Activated CD8-positive, alpha-beta memory T cell treated with anti-CD3 and anti-CD28 coated beads, Interleukin-2, amount 50 U/mL, for 24 hours (primary cell): ENCODE measurements around the gene CEMIP.

Experiments
- DNase-seq: peaks from one replicate; pipeline ENCODE4 v3.0.0-alpha.2; 2020; ENCODE audit errors: extremely low read depth

The CEMIP gene

DNA sequence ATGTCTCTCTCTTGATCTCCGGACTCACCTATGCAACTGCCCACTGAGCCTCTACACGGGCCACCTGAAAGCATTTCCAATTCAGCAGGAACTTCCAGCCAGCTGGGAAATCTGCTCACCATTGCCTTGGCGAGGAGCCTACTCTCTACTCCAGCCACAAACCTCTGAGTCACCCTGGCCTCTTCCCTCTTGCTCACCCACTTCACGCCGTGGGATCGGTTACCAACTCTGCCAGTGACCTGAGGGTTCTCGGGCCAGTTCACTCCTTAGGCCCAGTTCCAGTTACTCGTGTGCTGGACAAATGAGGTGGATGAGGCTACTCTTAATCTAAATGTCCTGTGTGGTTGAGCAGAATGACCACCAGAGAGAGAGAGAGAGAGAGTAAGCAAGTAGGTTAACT is 70.1 kb downstream of the CEMIP start:
- DNase-seq, result no peak

DNA sequence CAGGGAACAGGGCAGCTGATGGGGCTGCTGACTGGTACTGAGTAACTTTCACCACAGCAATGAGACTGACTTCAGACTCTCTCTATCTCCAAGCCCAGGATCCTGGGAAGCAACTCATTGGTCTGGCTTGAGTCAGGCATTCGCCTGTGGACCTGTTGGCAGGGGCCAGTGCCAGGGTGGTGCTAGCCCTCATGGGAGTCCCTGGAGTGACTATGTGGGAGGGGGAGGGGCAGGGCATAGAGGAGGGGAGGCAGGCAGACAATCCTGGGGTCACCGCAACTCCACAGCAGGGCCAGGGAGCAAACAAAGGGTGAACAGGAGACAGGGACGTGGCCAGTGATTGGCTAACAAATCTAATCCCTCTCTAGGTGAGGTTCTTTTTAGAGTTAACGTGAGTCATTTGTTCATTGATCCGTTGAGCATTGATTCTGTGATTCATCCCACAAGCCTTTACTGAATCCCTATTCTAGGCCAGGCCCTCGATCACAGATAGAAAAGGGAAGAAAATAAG is 71.8 kb downstream of the CEMIP start:
- no peak for DNase-seq

DNA sequence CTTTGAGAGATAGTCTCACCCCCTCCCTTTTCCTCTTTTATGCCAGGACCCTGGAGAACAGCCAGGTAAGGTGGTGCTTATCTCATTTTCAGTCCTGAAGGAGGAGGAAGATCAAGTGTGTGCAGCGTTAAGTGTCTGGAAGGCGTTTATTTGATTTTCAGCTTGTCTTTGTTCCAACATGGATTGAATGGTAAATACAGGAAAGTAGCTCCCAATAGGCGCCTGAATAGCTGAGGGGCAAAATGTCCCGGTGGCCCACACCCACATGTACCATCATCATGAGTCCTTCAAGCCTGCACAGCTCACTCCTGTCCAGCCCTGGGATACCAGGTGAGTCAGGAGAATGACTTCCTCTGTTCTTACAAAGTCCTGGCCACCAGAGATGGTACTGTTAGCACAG is 73.5 kb downstream of the CEMIP start:
- DNase-seq, result no peak

DNA sequence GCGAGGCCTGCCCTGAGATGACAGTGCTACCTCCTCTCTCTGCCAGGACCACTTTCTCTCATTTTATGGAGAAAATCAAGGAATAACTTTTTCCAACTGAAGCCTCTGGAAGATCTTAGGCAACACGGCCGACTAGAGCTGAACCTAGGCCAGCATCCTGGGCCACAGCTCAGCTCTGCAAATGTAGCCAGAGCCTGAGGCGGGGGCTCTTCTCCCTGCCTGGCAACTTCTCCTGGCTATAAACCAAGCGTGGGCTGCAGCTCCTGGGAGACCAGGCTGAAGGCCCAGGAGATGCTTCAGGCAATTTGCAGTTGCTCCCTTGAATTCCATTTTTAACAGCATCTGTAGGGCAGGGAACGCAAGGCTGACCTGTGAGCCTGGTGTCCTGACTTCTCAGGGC is 74.9 kb downstream of the CEMIP start:
- DNase-seq, result no peak

DNA sequence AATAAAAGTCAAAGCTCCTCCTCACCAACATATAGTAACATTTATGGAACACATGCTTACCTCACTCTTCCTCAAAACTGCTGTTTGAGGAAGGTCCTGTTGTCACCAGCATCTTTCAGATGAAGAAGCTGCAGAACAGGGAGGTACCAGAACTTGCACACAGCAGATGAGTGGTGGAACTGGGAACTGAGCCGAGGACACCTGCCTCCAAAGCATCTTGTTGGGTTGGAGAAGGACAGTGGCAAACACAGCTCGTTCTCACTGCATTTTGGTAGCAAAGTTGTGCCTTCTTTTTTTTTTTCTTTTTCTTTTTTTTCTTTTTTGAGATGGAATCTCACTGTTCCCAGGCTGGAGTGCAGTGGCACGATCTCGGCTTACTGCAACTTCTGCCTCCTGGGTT is 76.0 kb downstream of the CEMIP start:
- DNase-seq, result no peak

DNA sequence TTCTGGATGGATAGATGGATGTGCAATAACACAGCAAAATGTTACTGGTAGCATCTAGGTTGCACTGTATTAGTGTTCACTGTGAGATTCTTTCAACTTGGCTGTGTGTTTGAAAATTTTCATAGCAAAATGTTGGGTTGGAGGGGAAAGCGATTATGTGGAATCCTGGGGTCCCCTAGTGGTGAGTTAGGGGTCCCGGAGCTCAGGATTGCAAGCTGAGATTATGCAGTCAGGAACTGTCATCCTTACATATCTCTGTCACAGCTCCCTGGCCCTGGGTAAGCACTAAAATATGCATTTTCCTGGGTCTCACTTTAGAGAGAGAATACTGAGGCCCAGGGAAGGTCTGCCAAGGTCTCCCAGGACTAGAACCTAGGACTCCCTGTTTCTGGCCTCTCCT is 77.2 kb downstream of the CEMIP start:
- no peak for DNase-seq

DNA sequence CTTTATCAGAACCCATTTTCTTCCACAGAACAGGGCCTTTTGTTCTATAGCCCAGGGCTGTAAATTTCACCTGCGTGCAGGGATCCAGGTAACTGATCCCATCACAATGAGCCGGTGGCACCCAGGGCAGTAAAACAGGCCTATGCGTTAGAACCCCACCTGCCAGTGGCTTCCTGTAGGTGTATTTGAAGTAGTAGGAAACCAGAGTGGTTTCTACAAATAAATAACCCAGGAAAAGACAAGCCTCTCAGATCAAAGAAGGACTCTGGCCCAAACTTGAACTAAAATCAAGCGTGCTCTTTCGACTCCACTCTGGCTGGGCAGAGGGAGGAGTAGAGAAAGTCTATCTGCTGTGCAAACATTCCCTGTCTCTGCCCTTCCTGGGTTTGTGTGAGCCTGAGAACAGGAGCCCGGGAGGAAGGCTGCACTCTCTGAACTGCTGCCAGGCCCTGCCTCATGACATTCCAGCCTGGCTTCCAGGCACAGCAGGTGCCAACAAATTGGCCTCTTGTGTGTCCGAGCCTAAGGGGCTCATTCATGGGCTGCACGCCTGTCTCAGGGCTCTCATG is 77.7 kb downstream of the CEMIP start:
- no peak for DNase-seq

DNA sequence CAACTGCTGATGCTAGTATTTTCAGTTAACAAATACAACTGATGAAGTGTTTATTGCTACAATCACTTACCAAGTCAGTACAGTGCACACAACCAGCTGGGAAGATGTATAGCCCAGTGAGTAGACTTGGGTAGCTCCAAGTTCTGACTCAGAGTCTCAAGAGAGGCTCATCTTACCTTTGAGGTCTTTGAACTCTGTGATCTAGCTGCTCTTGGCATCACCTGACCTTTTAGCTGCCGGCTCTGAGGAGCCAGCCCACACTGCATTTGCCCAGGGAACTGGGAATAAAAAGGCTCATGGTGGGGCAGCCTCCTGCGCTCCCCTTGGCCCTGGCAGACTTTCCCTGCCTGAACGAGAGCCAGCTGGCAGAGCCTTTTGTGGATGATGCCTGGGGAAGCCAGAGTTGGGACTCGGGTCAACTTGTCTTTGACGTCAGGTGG is 82.6 kb downstream of the CEMIP start:
- DNase-seq, result no peak

DNA sequence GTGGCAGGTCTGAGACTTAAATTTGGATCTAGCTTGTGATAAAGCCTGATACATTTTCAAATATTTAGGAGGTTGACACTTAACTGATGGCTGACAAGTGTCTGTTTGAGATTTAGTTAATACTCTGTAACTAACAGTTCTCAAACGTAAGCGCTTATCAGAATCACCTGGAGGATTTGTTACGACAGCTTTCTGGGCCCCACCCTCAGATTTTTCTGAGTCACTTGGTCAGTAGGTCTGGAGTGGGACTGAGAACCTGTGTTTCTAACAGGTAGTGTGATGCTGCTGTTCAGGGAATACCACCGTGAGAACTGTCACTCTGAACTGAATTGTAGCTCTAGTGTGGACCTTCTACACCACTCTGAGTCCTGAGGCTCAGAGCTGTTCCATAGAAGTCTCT is 85.5 kb downstream of the CEMIP start:
- no peak for DNase-seq

DNA sequence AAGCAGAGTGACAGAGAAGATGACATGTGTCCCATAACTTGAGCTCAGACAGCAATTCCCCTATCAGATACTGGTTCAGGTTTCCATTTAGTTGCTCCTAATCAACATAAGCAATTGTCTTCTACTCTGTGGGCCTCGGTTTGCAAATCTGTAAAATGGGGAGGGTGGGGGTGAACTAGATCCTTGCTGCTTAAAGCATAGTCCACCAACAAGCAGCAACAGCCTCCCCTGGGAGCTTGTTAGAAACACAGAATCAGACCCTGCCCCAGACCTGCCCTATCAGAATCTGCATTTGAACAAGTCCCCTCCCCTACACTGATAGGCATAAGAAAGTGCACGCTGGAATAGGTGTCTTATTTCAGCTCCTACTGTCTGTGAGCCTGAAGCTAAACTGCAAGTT is 87.8 kb downstream of the CEMIP start:
- DNase-seq, result no peak

DNA sequence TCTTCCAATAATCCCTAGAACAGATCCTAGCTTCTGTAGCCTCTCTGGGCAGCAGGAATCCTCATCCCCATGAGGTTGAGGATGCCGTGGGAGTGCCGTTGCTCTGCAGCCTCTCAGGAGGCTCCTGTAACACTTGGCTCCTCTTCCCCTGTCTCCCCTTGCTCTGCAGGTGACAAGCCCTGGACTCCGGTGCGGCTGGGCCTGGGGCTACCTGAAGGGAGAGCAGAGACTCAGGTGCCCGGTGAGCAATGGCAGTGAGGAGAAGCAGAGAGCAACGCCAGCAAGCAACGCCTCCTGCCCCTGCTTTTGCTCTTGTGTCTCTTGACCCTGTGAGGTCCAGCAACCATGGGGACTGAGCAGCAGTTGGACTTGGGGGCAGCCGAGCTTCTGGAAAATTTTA is 91.2 kb downstream of the CEMIP start:
- no peak for DNase-seq

DNA sequence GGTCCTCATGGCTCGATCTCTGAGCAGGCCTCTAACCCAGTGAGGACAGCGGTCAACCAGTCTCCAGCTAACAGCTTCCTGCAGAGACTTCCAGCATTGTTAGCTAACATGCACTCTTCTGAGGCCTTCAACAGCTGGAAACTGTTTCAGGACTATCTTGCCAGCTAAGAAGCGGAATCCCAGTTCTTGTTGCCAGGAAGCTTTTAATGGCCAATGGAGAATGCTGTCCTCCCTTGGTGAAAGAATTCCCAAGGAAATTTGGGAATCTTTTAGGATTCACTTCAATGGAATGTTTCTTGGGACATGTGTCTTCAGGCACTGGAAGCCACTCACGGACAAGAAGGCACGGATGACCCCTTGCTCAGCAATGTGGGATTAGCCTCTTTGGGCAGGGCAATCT is 91.7 kb downstream of the CEMIP start:
- no peak for DNase-seq

DNA sequence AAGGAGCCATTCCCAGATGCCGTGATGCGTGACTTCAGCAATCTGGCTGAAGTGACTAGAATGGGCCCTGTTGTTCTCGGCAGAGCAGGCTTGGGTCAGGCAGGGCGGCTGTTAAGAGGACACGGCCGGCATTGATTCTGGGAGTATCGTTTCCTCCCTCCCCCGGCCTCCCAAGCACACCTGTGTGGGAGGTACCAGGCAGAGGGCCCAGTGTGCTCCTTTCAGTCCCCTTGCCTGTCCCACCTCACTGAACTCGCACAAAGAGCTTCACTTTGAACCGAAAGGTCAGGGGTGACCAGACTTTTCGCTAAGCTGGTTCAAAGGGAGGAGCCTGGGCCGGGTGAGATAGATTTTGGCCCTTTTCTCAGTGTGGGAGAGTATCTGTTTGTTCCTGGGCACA is 92.7 kb downstream of the CEMIP start:
- DNase-seq, result no peak

DNA sequence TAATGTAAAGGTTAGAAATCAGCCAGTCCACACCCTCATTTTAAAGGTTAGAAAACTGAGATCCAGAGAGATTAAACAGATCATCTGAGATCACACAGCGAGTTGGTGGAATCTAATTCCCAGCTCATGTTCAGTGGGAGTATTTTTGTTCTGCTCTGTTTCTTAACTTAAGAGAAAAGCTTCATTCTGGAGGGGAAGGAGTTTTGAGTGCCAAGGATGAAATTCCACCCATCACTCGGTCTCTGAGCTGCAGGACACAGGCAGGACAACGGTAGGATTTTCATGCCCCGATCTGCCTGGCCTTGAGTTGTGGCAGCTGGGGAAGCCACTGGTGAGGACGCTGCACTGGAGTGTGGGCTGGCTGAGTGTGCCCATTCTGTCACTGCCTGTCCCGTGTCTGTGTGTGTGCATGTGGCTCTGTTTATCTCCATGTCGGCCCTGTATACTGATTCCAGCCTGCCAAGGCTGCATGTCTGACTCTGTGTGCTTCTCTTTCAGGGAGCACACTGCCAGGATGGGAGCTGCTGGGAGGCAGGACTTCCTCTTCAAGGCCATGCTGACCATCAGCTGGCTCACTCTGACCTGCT is 94.3 kb downstream of the CEMIP start:
- DNase-seq, result no peak

DNA sequence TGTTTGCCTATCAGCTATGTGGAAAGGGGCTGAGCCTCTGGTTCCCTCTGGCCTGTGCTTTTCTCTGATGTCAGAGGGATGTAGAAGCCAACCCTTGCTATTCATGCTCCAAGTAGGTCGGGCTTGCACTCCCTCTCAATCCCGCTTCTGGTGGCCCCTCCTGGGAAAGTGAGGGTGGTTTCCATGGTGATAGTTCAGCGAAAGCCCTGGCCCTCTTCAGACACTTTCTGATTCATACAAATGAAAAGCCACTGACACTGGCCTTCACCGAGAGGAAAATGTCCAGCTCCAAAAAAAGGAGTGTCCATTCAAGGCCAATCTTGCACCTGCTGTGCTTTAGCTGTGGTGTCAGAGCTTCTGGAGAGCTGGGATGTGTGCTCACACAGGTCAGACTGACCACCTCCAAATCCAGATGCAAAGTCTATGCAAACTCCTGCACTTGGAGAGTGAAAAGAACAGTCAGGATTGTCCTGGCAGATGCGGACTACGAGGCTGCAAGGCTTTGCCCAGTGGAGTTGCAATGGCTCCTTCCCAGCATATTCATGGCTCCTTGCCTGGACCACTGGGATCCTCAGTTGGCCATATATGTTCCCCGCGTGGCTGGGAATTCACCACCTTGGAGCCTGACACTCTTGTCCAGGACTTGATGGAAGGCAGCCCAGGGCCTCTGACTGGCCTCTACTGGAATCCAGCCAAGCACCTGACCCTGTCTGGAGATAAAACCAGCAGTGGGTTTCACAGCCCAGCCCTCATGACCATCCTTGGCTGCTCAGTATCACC is 96.6 kb downstream of the CEMIP start:
- DNase-seq, result no peak

DNA sequence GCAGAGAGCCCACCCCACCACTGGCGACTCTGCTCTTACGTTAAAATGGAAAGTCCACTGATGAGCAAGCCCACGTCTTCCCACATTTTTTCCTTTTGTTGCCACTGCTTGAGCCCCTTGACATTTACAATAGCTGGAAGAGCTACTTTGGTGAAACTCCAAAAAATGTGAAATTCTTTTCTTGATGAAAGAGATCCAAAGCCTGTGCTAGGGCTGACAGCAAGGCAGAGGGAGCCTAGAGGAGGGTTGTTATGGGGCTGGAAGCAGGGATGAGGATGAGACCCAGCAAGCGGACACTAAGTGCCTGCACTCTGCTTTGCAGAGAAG is 97.1 kb downstream of the CEMIP start:
- no peak for DNase-seq

DNA sequence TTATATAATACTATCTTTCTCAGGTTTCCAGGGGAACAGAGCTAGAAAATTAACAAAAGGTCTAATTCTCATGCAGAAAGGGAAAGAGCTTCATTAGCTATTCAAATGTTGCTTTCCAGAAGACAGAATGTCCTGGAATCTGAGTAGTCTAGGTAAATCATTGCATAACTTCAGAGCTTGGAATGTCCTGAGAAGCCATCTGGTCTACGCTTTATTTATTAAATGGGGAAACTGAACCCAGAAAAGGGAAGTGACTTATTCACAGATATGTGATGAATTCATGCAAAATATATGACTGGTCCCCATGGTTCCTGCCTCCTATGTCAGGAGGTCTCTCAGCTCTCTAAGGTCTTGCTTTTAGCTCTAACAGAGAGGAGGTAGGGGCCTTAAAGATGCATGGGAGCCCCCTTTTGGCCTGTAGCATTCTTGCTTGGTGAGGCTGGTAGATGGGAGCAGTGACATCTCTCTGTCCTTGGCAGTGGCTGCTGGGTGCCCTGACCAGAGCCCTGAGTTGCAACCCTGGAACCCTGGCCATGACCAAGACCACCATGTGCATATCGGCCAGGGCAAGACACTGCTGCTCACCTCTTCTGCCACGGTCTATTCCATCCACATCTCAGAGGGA is 99.2 kb downstream of the CEMIP start:
- no peak for DNase-seq

DNA sequence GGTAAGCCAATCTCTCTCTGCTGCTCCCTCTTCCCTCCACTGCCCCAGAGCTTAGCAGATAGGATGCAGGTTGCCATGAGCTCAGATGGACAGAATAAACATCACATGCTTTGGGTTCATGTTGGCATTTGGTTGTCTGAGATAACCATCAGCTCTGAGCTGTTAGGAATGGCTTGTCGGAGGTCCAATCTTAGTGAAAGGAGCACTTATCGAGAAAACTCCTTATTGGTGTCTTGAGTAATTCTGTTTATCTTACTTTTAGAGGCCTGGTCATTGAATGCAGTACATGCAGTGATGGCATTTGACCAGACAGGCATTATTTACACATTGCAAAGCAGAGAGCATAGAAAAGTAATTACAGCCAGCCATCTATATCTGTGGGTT is 99.7 kb downstream of the CEMIP start:
- DNase-seq, result no peak

DNA sequence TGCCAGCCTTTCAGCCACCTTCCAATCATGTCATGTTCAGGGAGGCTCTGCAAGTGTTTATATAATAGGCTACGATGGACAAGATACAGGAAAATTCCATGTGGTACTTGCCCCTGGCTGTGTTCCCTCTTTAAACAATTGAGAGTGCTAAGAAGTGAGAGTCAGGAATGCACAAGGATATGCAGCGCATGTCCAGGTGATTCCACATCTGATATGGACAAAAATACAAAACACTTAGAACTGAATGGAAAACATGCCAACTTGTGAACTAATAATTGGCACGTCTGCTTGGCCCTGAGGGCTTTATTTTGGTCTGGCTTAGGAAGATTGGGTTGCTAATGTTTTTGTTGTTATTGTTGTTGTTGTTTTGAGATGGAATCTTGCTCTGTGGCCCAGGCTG is 100.9 kb downstream of the CEMIP start:
- no peak for DNase-seq

DNA sequence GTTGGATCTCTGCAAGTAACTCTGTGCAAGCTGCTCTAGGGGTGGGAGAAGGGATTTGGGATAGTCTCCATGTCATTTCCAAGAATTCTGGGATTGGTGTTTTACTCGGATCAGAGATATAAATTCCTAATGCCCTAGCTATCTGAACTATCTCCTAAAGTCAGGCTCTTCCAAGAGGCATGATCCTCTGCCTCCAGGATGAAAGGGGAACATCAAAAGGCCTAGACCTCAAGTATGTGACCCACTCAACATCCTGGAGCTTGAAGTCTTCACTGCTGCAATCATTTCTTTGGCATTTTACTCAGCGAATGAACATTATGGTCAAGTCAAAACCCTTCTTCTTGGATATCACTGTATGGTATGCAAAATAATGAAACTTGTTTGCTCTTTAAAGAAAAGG is 104.5 kb downstream of the CEMIP start:
- no peak for DNase-seq

DNA sequence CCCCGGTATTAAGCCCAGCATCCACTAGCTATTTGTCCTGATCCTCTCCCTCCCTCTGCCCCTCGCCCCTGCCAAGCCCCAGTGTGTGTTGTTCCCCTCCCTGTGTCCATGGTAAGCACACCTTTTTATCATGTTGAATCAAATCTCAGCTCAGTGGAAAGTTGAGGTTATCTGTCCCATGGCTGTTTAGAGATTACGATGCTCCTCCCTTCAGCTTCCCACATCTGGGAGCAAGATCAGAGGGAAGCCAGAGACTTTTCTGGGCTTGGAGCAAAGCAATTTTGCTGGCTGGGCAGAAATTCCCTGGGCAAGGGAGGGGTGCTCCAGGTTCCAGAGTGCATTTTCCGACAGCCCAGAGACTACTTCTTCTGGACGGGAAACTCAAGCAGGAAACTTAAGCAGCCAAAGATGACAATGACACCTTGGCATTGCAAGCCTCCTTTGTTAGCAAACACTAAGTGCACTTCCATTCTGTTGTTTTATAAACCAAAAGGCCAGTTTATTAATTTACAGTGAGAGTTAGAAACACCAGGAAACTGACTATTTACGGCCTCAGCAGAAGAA is 105.9 kb downstream of the CEMIP start:
- no peak for DNase-seq

DNA sequence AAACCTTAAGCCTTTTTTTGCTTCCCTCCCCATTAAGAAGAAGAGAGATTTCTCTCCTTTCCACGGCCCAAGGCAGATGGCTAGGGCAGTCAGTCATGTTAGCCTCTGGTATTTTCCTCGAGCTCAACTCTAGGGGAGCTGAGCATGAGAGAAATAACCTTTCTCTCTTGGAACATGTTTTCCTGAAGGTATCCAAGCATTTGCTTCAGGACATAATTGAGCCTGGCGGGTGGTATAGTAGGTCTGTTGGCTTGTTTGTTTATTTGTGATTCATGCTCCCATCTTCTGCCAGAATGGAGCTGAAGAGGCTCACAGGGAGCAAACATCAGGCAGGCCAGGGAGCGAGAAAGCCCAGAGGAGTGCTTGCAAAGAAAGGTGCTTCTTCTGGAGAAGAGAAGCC is 108.0 kb downstream of the CEMIP start:
- DNase-seq, result no peak

DNA sequence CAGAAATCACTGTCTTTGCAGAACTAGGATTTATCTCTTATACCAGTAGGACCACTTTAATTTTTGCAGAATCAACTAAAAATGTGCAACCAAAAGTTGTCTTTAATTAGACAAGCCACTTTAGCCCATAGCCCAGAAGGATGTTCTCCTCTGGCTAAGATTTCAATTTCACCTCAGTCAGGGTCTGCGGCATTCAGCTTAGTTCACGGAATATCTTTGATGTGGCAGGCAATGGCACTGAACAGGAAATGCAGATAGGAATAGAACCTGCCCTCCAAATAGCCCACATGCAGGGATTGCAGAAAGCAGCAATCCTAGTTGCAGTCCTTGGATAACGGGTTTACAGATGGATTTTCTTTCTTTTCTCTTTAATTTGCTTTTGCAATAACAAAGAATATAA is 109.7 kb downstream of the CEMIP start:
- no peak for DNase-seq
